22Rv1 (cell line): ENCODE results near the gene FCN3.

Source experiments
- ZFX ChIP-seq: fragments of 450-650 bp; IDR thresholded peaks from 2 replicates; pipeline ENCODE4 v1.6.1; 2017; ENCODE audit warnings: antibody characterized with exemption, borderline replicate concordance
- TF ChIP-seq, protein P1 (sequence below): fragments of 450-650 bp; IDR thresholded peaks from 2 replicates; pipeline ENCODE4 v1.5.1; 2017; ENCODE audit warnings: mild to moderate bottlenecking

DNA sequence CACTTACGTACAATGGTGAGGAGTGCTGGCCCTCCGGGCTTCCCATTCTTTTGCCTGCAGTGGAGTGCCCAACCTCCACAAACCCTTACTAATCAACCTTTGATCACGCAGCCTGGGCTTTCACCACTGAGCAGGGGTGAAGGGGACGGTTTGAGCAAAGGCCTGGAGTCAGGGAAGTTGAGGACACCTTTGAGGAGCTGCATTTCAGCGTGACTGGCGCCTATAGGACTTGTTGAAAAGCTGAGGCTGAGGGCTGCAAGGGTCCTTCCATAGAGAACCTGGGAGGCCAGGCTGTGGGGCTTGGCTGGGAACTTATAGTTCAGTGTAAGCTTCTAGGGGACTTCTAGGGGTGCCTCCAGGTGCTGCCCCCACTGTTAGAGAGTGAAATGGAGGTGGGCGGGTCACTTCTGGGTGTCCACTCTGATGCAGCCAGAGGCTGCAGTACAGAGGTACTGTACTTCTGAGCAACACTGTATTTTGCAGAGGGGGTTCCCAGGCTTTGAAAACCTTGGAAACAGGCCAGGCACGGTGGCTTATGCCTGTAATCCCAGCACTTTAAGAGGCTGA, 23.0 kb downstream of the FCN3 start:
- TF ChIP-seq, protein P1, sequence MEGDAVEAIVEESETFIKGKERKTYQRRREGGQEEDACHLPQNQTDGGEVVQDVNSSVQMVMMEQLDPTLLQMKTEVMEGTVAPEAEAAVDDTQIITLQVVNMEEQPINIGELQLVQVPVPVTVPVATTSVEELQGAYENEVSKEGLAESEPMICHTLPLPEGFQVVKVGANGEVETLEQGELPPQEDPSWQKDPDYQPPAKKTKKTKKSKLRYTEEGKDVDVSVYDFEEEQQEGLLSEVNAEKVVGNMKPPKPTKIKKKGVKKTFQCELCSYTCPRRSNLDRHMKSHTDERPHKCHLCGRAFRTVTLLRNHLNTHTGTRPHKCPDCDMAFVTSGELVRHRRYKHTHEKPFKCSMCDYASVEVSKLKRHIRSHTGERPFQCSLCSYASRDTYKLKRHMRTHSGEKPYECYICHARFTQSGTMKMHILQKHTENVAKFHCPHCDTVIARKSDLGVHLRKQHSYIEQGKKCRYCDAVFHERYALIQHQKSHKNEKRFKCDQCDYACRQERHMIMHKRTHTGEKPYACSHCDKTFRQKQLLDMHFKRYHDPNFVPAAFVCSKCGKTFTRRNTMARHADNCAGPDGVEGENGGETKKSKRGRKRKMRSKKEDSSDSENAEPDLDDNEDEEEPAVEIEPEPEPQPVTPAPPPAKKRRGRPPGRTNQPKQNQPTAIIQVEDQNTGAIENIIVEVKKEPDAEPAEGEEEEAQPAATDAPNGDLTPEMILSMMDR, result no peak
- no peak for TF ChIP-seq ZFX
